Erythroblast (primary cell): ENCODE results near the gene SERPINB13.
A peak's percentile ranks its signal among the peaks of the same experiment; 100 is the strongest.

Experiments used
- DNase-seq, 2 experiments: peaks; one replicate each; lab custom pipeline; 2025; lab: John Stamatoyannopoulos, UW
- GATA1 ChIP-seq: IDR thresholded peaks from 2 replicates; pipeline ENCODE4 v1.6.1; 2011; ENCODE audit warnings: low read depth, mild to moderate bottlenecking, control low read depth, low read length, moderate library complexity
- POLR2A ChIP-seq: IDR thresholded peaks from 2 replicates; pipeline ENCODE4 v1.6.1; 2011; ENCODE audit warnings: mild to moderate bottlenecking, low read length

The SERPINB13 gene

GRCh38 chr18:63567276-63567675 is 19.9 kb upstream of the SERPINB13 start:
- DNase-seq = no peak
- TF ChIP-seq GATA1 = no peak
- no peak for TF ChIP-seq POLR2A

- TF ChIP-seq GATA1 = no peak
- TF ChIP-seq POLR2A = no peak
Measured at GRCh38 chr18:63567825-63568224, 19.3 kb upstream of the SERPINB13 start.

GRCh38 chr18:63570721-63571120 is 16.4 kb upstream of the SERPINB13 start:
- no peak for DNase-seq
- TF ChIP-seq POLR2A (no peak), GATA1 (no peak)

More at GRCh38 chr18:63567825-63568224, 19.3 kb upstream of the SERPINB13 start:
- no peak for DNase-seq

DNA sequence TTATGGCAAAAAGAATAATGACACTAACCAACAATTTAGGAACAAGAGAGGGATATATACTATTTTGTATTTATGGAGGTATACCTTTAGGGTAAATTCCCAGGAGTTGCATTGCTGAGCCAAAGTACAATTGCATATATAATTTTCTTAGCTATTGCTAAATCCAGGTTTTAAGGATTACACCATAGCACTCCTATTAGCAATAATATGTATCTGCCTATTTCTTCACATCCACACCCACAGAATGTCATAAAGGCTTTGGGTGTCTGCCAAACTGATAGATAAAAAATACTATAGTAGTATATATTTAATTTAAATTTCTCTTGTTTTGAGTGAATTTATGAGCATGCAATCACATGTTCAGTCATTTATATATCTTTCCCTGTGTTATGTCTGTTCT is 11.5 kb upstream of the SERPINB13 start:
- no peak for TF ChIP-seq POLR2A
- no peak for TF ChIP-seq GATA1
- no peak for DNase-seq

- DNase-seq = peak; percentile 38 to 66
- TF ChIP-seq POLR2A = no peak
- TF ChIP-seq GATA1 = no peak
Measured at GRCh38 chr18:63578357-63578958, 8.7 kb upstream of the SERPINB13 start.

DNA sequence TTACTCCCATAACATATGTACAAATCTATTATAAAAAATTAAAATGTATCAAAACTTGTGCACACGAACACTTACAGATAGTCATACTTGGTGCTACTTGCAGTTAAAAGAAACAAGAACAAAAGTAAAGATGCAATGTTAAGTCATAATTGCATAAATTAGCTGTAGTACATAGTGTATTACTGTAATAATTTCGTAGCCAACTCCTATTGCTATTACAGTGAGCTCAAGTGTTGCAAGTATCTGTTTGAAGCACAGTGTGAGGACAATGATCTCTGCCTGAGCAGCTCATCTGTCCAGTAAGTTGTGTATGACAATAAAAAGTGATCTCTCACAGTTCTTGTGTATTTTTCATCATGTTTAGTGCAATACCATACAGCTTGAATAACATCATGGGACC is 7.5 kb upstream of the SERPINB13 start:
- no peak for DNase-seq
- TF ChIP-seq GATA1 = no peak
- no peak for TF ChIP-seq POLR2A

- TF ChIP-seq POLR2A (no peak), GATA1 (no peak)
- no peak for DNase-seq
Measured at GRCh38 chr18:63585988-63586387, 1.2 kb upstream of the SERPINB13 start.

DNA sequence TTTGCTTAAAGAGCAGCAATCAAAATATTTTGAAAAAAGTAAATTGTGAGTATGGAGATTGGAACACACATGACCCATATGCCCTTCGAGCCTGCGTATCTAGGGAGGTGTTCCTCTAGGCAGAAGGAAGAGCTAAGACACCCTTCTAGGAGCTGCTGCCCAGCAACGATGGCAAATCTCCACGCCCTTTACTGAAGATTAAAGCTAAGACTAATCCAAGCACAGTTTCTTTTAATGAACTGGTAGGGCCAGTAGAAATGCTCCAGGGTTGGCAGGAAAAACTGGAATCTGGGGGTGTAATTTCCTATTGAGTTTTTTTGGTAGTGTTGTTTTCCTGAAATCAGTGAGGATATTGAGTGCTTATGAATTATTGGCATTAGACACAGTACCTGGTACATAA is 712 bp upstream of the SERPINB13 start:
- TF ChIP-seq POLR2A = no peak
- no peak for DNase-seq

DNA sequence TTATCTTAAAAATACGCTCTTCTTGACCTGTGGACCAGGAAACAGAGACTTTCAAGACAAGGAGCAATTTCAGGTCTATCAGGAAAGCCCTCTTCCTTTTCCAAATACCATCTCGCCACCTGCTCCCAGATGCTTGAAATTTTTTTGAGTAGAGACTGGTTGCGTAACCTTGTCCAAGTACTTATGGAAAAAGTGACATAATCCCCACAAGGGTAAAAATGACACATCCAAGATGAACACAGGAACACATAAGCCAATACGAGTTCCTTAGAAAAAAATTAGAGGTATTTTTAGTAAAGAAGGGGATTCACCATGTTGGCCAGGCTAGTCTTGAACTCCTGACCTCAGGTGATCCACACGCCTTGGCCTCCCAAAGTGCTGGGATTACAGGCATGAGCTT is 1.8 kb downstream of the SERPINB13 start:
- TF ChIP-seq GATA1 (no peak), POLR2A (no peak)
- no peak for DNase-seq

- no peak for TF ChIP-seq GATA1
- TF ChIP-seq POLR2A = no peak
- no peak for DNase-seq
Measured at GRCh38 chr18:63590373-63590772, 3.2 kb downstream of the SERPINB13 start.

- TF ChIP-seq GATA1 (no peak), POLR2A (no peak)
- no peak for DNase-seq
Measured at GRCh38 chr18:63590966-63591695, 4.0 kb downstream of the SERPINB13 start.

DNA sequence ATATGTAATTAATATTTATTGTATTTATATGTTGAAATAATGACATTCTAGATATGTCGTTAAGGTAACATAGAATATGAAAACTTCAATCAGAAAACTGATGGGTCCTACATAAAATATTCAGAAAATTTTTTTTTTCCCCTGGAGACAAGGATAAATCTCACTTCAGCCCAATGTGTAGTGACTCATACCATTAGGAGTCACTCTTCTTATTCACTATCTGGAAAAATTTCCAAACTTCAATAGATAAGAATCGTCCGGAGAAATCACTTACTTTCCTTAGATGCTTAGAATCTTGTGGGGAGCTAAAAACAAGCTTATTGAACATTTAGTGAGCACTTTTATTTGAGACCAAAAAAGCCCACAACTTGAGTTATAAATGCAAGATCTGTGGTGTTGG is 4.6 kb downstream of the SERPINB13 start:
- TF ChIP-seq GATA1 (no peak), POLR2A (no peak)
- no peak for DNase-seq

DNA sequence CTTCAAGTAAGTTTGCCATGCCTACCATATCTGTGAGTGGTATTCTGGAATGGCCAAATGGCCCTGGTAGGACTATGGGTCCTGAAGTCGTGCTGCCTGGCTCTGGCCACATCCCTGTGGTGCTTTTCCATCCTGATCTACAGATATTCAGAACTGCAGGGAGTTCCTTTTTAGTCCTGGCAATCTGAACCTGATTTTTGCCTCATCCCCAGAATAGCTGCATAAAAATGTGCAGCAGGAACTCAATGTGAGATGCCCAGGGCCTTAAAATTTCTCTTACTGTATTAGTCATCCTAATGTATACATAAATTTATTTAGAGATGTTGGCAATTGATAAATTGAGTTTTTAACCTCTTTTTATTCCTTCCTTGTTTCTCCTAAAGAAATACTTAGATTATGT is 5.3 kb downstream of the SERPINB13 start:
- TF ChIP-seq GATA1 (no peak), POLR2A (no peak)

GRCh38 chr18:63596964-63597363 is 9.8 kb downstream of the SERPINB13 start:
- TF ChIP-seq POLR2A = no peak
- no peak for TF ChIP-seq GATA1
- no peak for DNase-seq

More for the DNA sequence above, 5.3 kb downstream of the SERPINB13 start:
- no peak for DNase-seq

DNA sequence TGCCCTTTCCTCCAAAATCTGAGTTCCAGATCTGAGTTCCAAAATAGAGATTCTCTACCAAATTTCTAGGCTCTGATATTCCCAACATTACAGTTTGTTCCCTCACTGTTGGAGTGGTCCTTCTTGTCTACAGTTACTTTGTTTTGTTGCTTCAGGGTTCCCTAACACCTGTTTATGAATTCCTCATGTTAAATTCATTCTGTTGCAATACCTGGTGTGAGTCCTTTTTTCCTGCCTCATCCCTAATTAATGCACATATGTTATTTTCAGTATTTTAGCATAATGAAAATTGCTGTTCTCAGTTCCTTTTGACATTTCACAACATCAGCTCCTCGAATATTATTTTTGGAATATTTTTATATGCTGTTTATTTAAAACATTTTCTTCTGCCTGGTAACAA is 16.2 kb downstream of the SERPINB13 start:
- DNase-seq = no peak
- TF ChIP-seq GATA1 (no peak), POLR2A (no peak)
